ENCODE data around the gene LIN7A.
"Not testable (repeated sequence)": the region's sequence is repeated elsewhere in the genome, so short reads cannot be mapped to it uniquely, and the experiment has no call there.

Gene LIN7A

DNA sequence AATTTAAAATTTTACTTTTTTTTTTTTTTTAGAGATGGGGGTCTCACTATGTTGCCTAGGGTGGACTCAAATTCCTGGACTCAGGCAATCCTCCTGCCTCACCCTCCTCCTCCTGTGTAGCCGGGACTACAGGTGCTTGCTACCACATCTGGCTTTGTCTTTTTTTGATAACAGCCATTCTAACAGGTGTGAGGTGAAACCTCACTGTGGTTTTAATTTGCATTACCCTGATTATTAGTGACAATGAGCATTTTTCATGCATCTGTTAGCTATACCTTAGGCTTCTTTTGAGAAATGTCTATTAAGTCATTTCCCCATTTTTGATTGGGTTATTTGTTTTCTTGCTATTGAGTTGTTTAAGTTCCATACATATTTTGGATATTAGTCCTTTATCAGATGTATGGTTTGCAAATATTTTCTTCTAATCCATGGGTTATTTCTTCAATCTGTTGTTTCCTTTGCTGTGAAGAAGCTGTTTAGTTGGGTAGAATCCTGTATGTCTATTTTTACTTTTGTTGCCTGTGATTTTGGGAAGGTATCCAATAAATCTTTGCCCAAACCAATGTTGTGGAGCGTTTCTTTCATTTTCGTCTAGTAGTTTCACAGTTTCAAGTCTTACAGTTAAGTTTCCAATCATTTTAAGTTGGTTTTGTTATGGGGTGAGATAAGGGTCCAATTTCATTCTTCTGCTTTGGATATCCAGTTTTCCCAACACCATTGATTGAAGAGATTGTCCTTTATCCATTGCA lies 134.9 kb downstream of the LIN7A start:
- no peak for DNase-seq

DNA sequence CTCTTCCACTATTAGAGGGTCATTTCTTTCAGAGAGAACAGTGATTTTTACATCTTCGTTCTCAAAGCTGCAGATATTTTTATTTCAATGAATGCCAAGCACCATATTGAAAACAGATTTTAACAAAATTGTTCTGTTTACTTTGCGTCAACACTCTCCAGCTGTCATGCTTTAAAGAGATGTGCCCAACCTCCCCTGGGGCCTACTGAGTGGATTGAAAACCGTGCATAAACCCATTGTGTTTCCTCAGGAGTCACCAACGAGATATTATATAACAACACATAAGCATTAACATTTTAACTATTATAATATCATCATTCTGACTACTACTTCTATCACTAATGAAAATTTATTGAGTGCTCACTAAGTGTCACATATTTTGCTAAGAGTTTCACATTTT lies 139.5 kb downstream of the LIN7A start:
- no peak for DNase-seq

DNA sequence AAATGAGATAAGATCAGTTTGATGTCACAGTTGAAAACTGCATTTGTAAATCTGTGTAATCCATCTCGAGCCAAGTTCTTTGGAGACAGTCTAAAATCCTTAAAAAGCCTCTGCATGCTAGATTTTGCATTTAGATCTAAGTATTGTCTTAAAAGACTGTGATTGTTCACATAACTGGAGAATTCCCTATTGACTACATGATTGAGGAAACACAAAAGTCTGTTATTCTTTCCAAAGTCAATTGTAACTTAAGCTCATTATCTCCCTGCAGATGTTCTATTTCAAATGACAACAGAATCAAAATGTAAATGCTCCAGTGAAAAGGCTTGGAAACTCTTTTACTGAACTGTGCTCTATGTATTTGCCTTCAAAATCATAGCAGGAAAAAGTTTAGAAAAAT lies 143.2 kb downstream of the LIN7A start:
- DNase-seq, result no peak

DNA sequence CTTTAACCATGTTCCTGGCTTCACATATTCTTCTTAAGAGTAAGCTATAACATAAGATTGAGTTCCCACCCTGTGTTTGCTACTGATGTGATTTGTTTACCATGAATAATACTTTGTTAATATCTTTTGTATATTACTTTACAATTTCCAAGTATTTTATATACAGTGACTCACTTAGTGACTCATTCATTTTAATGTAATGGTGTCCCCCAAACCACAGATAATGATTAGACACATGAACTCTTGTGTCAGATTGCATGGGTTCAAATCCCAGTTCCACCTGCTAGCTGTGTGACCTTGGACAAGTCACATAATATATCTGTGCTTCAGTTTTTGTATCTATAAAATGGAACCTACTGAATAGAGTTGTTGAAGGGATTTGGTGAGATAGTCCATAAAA lies 144.9 kb downstream of the LIN7A start:
- DNase-seq, result no peak

DNA sequence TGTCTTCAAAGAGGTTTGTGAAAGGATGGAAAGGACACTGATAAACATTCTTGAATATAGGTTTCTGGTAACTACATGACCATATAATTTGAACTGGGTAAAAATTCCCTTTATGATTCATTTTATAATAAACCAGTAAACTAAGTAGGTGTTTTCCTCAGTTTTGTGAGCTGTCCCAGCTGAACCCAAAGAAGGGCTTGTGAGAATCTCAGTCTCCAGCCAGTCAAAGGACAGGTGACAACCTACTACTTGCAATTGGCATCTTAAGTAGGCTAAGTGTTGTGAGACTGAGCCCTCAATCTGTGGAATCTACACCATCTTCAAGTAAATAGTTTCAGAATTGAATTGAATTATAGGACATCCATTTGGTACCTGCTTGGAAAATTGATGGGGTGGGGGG lies 145.9 kb downstream of the LIN7A start:
- no peak for DNase-seq

DNA sequence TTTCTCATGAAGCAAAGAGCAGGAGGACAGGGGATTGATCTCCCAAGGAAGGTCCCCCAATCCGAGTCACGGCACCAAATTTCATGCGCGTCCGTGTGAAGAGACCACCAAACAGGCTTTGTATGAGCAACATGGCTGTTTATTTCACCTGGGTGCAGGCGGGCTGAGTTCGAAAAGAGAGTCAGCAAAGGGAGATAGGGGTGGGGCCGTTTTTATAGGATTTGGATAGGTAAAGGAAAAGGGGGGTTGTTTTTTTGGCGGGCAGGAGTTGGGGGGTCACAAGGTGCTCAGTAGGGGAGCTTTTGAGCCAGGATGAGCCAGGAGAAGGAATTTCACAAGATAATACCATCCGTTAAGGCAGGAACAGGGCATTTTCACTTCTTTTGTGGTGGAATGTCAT lies 149.3 kb downstream of the LIN7A start:
- not testable (repeated sequence) for DNase-seq

DNA sequence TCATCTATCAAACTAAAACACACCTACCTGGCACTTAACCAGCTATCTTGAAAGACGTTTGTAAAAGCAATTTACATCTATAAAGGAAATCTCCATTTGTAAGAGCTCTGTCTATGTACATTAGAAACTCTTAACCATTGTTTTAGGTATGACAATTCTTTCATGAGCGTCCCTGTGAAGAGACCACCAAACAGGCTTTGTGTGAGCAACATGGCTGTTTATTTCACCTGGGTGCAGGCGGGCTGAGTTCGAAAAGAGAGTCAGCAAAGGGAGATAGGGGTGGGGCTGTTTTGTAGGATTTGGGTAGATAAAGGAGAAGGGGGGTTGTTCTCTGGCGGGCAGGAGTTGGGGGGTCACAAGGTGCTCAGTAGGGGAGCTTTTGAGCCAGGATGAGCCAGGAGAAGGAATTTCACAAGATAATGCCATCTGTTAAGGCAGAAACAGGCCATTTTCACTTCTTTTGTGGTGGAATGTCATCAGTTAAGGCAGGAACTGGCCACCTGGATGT lies 154.7 kb downstream of the LIN7A start:
- DNase-seq, result not testable (repeated sequence)

DNA sequence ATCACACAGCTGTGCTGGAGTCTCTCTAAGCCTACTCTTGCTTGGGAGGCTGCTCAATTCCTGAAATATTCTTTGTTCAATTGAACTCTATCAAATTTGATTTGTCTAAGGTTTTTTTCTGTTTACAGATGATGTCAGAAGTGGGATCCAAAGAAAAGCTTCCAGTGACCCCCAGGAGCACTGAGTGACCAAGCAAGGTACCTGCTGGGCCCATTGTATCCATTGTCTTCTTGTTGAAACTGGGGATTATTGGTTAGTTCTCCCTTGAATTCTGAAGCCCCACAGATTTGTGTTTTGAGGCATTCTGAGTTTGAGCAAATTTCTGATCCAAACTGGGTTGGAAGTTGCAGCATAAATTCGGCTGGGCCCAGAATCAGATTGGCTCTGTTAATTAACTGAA lies 156.4 kb downstream of the LIN7A start:
- DNase-seq, result no peak

DNA sequence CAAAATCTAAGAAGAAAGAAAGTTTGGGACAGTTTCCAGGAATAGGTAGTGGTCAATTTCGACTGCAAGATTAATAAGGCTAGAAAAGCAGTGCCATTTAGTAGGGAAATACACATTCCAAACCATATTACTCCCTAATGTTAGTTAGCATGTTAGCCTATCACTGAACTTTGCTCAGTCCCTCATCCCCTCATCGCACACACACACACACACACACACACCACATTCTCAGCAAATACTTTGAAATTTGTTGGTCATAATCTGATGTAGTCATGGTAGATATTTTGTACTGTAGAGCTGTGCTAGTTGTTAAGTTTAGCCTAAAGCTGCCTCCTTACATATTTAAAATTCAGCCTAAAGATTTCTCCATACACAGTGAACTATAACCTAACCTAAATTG lies 157.0 kb downstream of the LIN7A start:
- no peak for DNase-seq

DNA sequence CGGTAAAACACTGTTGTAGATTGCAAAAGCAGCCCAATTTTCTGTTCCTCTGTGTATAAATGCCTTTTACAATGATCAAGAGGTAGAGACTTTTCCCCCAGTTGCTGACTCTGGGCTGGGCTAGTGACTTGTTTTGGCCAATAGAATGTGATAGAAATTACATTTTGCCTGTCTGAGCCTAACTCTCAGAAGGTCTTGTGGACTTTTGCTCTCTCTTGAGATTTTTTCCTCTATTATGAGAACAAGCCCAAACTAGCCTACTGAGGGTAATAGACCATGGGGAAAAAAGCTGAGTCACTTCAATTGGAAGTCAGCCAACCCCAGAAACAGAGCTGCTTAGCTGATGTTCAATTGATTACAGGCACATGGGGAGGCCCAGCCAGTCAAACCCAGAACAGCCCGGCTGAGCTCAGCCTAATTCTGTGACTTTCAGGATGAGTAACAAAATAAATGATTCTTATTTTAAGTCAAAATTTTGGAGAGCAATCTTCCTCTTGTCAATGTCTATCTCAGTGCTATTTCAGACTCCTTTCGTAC lies 159.7 kb downstream of the LIN7A start:
- no peak for DNase-seq

DNA sequence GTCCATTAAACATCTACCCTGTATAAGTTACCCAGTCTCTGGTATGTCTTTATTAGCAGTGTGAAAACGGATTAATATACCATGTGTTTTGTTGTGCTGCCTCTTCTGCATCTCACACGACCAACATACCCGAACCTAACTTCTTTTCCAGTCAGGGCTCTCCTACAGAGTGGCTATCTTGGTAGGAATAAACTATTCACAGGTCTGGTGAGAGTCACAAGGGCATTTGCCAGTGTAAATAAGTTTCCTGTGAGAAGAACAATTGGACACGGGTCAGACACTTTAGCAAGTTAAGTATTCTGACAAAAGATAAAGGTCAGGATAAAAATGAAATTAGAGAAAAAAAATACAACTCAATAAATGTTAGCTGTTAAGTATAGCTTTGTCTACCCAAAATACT lies 160.1 kb downstream of the LIN7A start:
- DNase-seq, result no peak

DNA sequence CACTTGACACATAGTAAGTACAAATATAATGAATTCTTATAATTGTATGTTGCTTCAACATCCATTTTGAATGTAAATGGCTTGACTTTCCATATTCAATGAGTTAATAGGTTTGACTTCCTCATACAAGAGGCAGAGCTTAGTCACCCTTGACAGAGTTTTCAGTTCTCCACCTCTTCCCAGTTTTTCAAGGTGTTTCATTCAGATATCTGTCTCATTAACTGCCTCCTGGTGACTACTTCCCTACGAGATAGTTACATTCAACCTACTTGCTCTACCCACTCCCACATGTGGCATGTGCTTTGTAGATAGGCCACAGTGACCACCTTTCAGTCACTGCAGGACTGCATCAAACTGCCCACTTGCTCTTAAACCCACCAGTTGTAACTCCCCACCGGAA lies 161.0 kb downstream of the LIN7A start:
- no peak for DNase-seq

DNA sequence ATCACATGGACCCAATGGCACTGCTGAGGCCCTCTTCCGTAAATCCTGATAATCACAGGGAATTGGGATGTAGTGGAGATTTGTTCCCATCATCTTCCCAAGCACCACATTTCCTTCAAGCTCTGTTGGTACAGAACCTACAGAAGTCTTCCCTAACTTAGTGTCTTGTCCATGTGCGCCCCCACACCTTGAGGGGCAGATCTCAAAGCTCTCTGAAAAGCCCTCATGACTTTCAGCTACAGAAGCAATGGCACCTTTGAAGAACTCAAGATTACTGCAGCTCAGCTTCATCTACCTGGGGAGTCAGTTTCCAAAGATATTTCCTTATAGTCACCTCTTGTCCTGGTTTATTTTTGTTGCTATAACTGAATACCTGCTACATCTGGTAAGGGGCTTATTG lies 166.8 kb downstream of the LIN7A start:
- no peak for DNase-seq

DNA sequence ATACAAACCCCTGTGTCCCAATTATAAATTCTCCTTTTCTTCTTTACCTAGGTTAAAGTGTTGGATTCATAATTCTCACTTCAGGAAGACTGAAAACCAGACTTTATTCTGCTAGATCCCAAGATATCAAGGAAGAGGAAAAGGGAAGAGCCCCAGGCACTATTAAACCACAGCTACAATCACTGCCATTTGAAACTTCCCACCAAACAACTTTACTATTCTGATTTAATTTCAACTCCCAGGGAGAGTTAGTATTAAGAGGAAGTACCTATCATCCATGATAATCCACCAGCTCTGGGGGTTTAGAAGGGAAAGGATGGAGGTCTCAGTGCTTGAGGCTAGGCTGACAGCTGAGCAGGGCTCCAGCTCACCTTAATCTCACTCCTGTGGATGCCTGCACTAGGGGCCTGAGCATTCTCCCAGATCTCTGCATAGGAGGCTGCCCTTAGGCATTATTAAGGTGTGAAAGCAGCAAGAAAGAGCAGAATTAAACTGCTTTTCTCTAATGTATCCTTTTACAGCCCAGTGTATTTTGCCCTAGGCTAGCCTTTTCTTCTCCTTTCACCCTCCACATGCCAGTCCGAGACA lies 168.1 kb downstream of the LIN7A start:
- DNase-seq, result no peak

DNA sequence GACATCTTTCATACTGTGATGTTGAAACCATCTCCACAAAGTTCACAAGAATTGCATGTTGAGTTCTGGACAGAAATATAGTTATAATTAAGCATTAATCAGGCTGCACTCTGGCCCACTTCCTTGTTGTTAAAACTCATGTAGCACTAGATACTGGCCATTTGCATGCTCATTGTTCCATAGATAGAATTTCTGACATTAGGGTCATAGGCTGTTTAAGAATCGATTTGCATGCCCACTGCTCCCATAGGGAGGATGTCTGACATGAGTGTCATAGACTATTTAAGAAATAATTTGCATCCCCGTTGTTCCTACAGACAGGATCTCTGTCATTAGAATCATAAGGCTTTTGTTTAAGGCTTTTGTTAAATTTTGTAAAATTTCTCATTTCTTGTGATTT lies 170.8 kb downstream of the LIN7A start:
- DNase-seq, result no peak

DNA sequence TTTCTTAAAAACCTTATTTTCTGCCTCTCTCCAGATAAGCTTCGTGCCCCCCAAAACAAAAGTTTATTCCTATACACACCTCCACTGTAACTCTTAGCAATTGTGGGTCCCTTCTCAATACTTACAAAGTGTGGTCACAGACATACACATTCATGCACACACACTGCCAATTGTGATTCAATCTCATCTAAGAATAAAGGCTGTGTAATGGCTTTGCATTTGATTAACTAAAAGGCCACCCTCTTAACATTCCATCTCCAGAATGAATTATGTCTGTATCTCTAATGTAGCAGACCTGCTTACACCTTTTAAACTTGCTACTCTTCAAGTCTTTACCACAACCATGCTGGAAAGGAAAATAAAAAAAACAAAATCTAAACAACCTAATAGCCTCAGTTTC lies 171.5 kb downstream of the LIN7A start:
- no peak for DNase-seq

DNA sequence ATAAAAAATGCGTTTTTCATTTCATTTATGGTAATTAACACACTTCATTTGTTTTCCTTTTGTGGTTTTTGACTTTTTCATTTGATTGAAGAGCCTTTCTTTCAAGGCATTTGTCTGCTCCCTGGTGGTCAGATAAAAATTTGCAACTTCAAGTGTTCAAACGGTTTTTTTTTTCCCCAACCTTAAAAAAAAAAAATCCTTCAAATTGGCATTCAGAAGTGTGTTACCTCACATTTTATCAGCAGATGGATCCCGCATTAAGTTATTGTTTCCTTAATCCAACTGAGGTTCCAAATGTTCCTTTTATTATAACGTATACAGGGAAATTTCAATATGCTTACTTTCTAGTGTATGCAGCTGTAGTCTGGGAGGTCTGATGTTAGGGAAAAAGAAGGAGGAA lies 173.9 kb downstream of the LIN7A start:
- DNase-seq, result no peak

DNA sequence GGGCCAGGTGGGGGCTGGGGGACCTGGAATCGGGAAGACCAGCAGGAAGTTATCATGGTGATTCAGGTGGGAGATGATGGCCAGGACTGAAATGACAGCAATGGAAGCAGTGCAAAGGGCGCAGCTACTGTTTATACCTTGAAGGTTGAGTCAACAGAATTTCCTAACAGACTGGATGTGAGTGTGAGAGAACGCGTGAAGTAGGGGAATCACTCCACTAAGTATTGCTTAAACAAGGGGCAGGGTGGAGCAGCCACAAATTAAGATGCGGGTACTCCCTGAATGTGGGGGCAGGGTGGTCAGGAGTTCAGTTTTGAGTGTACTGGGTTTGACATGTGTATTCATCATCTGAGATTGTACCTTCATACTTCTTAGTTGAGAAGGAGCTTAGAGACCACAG lies 175.9 kb downstream of the LIN7A start:
- no peak for DNase-seq

DNA sequence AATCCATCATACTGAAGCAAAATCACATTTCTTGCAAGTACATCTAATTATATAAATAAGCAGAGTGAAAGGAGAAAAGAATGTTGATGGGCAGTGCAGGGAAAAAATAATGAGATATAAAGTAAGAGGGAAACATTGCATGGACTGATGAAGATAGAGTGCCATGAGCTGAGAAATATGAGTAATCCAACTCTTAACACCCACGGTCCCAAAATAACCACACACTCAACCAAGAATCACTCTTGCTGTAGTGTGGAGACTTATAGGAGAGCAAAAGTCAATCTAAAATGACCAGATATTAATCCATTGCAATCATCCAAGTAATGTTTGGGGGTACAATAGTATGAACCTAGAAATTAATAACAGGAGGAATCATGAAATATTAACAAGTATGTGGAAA lies 180.9 kb downstream of the LIN7A start:
- no peak for DNase-seq

DNA sequence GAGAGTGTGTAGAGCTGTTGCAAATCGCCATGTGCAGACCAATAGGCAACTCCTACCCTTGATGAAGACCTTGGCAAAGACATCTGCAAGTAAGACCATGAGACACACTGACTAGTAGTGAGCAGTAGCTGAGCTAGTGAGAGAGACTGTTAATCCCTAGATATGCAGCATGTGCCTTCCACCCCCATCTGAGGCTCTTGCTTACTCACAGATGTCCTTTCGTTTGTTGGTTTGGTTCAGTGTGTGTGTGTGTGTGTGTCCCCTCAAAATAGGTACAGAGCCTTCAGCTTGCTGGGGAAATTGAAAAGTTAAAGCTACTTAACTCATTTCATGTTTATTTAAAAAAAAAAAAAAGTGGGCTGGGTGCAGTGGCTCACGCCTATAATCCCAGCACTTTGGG lies 183.5 kb downstream of the LIN7A start:
- no peak for DNase-seq

DNA sequence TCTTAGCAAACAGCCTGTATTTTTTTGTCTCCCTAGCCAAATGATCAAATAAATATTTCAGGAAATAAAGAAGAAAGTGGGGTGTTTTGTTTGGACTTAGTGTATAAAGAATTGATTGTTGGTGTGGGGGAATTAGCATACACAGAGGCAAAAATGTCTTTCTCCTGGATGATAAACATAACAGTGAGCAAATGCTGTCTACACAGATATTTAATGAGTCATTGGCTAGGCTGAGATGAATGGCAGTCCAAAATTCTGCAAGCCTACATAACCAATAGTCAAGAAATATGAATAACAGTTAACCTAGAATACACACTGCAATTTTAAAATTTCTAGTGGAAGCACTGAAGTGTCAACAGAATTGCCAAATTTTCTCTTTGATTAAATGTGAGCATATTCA lies 185.3 kb downstream of the LIN7A start:
- DNase-seq, result no peak

DNA sequence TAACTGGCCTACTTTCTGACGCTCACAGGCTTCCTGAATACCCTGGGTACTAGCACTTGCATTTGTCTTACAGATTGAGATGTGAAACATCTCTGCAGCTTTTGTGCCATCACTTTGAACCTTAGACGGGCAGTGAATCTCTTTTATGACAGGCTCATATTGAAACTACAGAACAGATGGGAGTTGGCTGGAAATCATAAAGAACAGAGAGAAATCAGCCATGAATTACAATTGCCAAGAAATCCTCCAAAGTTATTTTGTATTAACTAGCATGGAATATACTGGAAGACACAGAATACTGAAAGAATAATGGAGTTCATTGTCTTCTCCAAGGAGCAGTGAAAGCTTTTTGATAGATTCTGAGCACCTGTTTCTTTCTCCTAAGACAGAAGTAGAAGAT lies 188.3 kb downstream of the LIN7A start:
- no peak for DNase-seq

DNA sequence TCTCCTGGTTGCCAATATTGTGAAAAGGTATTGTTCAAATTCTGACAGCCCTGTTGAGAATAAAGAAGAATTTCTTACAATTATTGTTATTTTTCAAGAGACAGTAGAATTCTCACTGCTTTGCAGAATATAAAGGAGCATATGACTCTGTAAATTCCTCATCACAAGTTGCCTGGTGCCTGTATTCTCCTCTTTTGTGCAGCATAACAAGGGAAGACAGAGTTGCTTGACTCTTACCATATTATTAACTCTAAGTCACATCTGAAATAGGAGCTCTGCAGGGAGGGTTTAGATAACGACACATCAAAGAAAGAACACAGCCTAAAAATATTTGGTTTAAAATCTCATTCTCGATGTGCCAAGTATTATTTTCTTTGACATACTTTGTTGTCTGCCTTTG lies 189.9 kb downstream of the LIN7A start:
- DNase-seq, result no peak

DNA sequence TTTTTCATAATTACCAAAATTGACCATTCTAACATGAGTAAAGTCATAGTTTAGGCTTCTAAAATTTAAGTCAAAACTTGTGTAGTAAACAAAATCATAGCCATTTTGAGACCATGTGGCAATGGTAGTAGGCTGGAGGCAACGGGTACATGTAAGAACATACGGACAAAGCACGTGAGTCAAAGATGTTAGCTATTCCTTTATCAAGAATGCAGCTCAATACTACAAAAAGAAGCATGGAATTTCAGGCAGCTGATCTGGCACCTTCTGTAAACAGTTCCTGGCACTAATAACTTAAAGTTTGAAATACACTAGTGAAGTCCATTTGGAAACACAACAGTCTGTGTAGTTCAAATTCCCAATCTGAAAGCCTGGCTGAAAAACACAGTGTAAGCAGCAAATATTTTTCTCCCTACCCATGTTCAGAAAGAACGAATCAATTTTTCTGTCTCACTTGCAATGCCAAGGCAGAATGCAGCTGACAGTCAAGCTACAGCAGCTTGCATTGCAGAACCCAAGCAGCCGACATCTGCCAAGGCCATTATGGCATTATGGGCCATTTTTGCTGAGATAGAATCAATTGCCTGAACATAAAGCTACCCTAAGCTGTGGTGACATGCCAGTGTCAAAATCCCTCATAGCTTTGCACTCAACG lies 191.8 kb downstream of the LIN7A start:
- DNase-seq, result no peak

Measured in CD4-positive, alpha-beta T cell treated with Interferon gamma for 1 hour (primary cell).